T-cell (primary cell): ENCODE results near the gene INVS. TPM values are rescaled to one million over a fixed set of nuclear protein-coding genes. Genes with fewer than 3 reads are reported as not detected.
"Not testable (repeated sequence)": the region's sequence is repeated elsewhere in the genome, so short reads cannot be mapped to it uniquely, and the experiment has no call there.

Source experiments
- ATAC-seq, 4 experiments: fragments of 200-7000 bp in 3 of 4; fragments of 150-1000 bp in 1 of 4; cut with Tn5 transposase; replicated peaks in 1 of 4; 1 replicate in 3 of 4; 2 replicates in 1 of 4; pipeline ENCODE4 v1.10.0; 2021; ENCODE audit warnings: moderate library complexity in 3 of 4, mild to moderate bottlenecking in 2 of 4, moderate number of reproducible peaks in 1 of 4
- CTCF ChIA-PET, 2 donors: fragments of 300-600 bp; sonication (Branson Sonifier 250); formaldehyde crosslinking; loops; one replicate each; lab custom pipeline; 2022; ENCODE audit warnings: antibody characterized with exemption in 2 of 2; lab: Charles Lee
- POLR2A ChIA-PET, 2 donors: fragments of 300-600 bp; sonication (Branson Sonifier 250); formaldehyde crosslinking; loops; one replicate each; lab custom pipeline; 2022; ENCODE audit warnings: antibody characterized with exemption in 2 of 2; lab: Charles Lee
- DNase-seq, 35 experiments: peaks; one replicate each; pipeline versions ENCODE4 v3.0.0 to v3.0.0-alpha.2; 2013 to 2023
- H3K27ac ChIP-seq: one replicate; pipeline ENCODE4 v1.5.1; 2013; ENCODE audit warnings: low read length
- H3K27me3 ChIP-seq, 2 experiments: replicated peaks in 1 of 2; 1 replicate in 1 of 2; 2 replicates in 1 of 2; pipeline versions ENCODE4 v1.6.1 to v1.7.0; 2013; ENCODE audit warnings: low read length in 1 of 2, mixed read lengths in 1 of 2; ENCODE audit not compliant: control insufficient read depth in 2 of 2, insufficient read depth in 2 of 2; ENCODE audit errors: extremely low read depth in 1 of 2
- H3K36me3 ChIP-seq, 2 donors: 1 replicate in 1 of 2; 2 replicates in 1 of 2; pipeline versions ENCODE4 v1.6.1 to v1.7.0; 2013; ENCODE audit warnings: low read length in 1 of 2; ENCODE audit not compliant: control insufficient read depth in 2 of 2, insufficient read depth in 1 of 2; ENCODE audit errors: extremely low read depth in 1 of 2
- H3K4me1 ChIP-seq, 2 experiments: 1 replicate in 1 of 2; 2 replicates in 1 of 2; pipeline versions ENCODE4 v1.6.1 to v1.7.0; 2013; ENCODE audit warnings: low read length in 2 of 2, mixed read lengths in 1 of 2; ENCODE audit not compliant: insufficient read depth in 2 of 2, control insufficient read depth in 1 of 2; ENCODE audit errors: extremely low read depth in 1 of 2
- H3K4me3 ChIP-seq, 2 donors: 1 replicate in 1 of 2; 2 replicates in 1 of 2; pipeline versions ENCODE4 v1.5.1 to v1.7.0; 2013; ENCODE audit warnings: mild to moderate bottlenecking in 2 of 2, low read length in 1 of 2, moderate library complexity in 1 of 2; ENCODE audit not compliant: control insufficient read depth in 1 of 2; ENCODE audit errors: extremely low read depth in 1 of 2
- H3K9me3 ChIP-seq: 2 replicates; pipeline ENCODE4 v1.7.0; 2013
- H3K27ac Mint-ChIP-seq, 2 donors: one replicate each; pipeline ENCODE4 v1.8.0; 2020 to 2021; ENCODE audit warnings: mild to moderate bottlenecking in 2 of 2, mixed read lengths in 2 of 2
- H3K27me3 Mint-ChIP-seq, 2 donors: one replicate each; pipeline ENCODE4 v1.8.0; 2021 to 2022; ENCODE audit warnings: mixed read lengths in 2 of 2
- H3K36me3 Mint-ChIP-seq: one replicate; pipeline ENCODE4 v1.8.0; 2021; ENCODE audit warnings: mixed read lengths
- H3K4me1 Mint-ChIP-seq, 3 donors: one replicate each; pipeline ENCODE4 v1.8.0; 2020 to 2022; ENCODE audit warnings: mixed read lengths in 3 of 3, mild to moderate bottlenecking in 1 of 3
- H3K4me3 Mint-ChIP-seq, 3 donors: one replicate each; pipeline ENCODE4 v1.8.0; 2020 to 2022; ENCODE audit warnings: mild to moderate bottlenecking in 3 of 3, mixed read lengths in 3 of 3, moderate library complexity in 3 of 3
- H3K9me3 Mint-ChIP-seq, 3 donors: one replicate each; pipeline ENCODE4 v1.8.0; 2020 to 2022; ENCODE audit warnings: mixed read lengths in 3 of 3
- WGBS: methylation state at CpG from one replicate; pipeline ENCODE4 v1.1.5; 2013; ENCODE audit warnings: missing lambda C conversion rate; ENCODE audit not compliant: insufficient coverage; 5-methylcytosine and 5-hydroxymethylcytosine counted together
- total RNA-seq, 35 experiments: library from RNA in 6 of 35; stranded (reverse) in 6 of 35; fragments of 120-200 nt in 1 of 35; gene quantifications; one replicate each; pipeline versions ENCODE4 v1.2.1 to v1.2.4 and lab custom pipeline; 2013 to 2026

Gene INVS
- total RNA-seq, 5 donors from 2014 or later (not counting 1 experiment from before 2014, with no cell fraction given): 15.6 to 21.6 (median 19.0) TPM

DNA sequence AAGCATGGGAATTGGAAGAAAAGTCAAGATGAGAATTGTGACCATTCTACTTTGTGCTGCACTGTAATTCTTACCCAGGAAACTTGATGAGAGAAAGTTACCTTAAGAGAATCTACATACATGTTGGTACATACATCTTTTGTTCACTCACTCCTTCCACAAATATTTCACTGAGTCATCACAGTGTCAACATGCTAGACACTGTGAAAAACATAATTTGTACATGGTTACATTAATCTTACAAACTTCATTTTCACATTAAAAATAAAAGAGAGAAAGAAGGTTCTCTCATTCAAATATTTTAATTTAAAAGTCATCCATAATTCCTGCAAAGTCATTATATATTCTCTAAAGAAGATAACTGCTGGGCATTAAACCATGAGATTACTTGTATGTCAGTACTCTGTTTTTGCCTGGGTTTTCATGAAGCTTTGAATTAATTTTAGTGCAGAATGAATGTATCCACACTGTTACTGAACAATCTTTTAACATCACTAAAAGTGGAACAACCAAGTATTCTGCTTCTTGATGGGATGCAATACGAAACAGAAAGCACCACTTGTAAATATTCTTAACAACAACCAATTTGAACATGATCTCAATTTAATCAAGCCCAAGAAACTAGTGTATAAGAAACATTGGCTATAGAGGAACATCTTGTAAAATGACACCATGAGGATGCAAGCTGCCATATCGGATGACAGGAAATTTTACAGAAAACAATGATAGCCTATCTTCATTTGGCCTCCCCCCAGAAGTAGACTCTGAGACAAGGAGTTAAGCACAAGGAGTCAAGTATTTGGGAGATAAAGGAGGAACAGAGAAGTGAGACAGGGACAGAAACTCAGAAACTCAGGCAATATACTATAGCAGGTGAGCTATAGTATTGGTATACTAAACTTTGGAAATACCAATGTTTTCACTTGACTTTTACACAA, 28.7 kb upstream of the INVS start:
- H3K36me3 ChIP-seq: peaks cover 0 to 2% of the 10 kb centered on the region in 2 donors
- H3K4me3 ChIP-seq: no peak overlapping the region
- Mint-ChIP-seq H3K36me3 (peaks cover 21% of the 10 kb centered on the region), H3K27me3 (no peaks in the 10 kb centered on the region), H3K9me3 (no peaks in the 10 kb centered on the region), H3K27ac (no peak overlapping the region), H3K4me1 (peaks cover 36 to 48% (median 41%) of the 10 kb centered on the region in 3 donors), H3K4me3 (no peak overlapping the region)
- DNase-seq (no peak), ATAC-seq (no peak)
- no peak overlapping the region for H3K27ac ChIP-seq
- no peaks in the 10 kb centered on the region for H3K4me1 ChIP-seq
- no CpG with 5 or more reads among the region's 2 CpGs for WGBS
- POLR2A ChIA-PET: interaction anchor here in 1 of 2 donors (0.6 kb wide), 1 partner anchor 13 kb away, joined by 3 read pairs; no protein-coding TSS in a partner anchor
- no peaks in the 10 kb centered on the region for H3K9me3 ChIP-seq
- no peaks in the 10 kb centered on the region for H3K27me3 ChIP-seq
- CTCF ChIA-PET: interaction anchor here in 1 of 2 donors (0.7 kb wide), 1 partner anchor 920 kb away, joined by 3 read pairs; no protein-coding TSS in a partner anchor

DNA sequence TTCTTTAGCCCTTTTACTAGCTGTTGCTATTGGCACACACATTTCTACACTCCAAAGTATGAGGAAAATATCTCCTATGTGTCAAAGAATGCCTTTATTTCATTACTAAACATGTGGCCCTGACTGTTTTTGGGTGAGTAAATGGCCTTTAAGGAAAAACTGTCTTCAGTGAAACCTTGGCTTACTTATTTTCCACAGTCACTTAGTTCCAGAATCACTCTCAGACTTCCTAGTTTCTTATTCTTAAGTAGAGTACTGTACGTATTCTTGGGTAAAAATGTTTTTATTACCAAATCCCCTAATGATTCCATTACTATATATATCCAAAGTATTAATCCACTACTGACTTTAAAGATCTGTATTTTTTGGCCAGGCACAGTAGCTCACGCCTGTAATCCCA, 27.8 kb upstream of the INVS start:
- Mint-ChIP-seq H3K4me1 (peaks cover 37 to 44% (median 41%) of the 10 kb centered on the region in 3 donors), H3K27ac (no peak overlapping the region), H3K36me3 (peaks cover 26% of the 10 kb centered on the region), H3K9me3 (no peaks in the 10 kb centered on the region), H3K27me3 (no peaks in the 10 kb centered on the region), H3K4me3 (no peak overlapping the region)
- ChIA-PET CTCF (no interaction called here), POLR2A (interaction anchor here in 1 of 2 donors (0.6 kb wide), 1 partner anchor 14 kb away, joined by 3 read pairs; no protein-coding TSS in a partner anchor)
- Histone ChIP-seq H3K4me3 (no peak overlapping the region), H3K27ac (no peak overlapping the region), H3K9me3 (no peaks in the 10 kb centered on the region), H3K4me1 (no peaks in the 10 kb centered on the region), H3K36me3 (peaks cover 0 to 2% of the 10 kb centered on the region in 2 donors), H3K27me3 (no peaks in the 10 kb centered on the region)
- ATAC-seq (no peak), DNase-seq (no peak)
- no CpG with 5 or more reads among the region's 2 CpGs for WGBS

DNA sequence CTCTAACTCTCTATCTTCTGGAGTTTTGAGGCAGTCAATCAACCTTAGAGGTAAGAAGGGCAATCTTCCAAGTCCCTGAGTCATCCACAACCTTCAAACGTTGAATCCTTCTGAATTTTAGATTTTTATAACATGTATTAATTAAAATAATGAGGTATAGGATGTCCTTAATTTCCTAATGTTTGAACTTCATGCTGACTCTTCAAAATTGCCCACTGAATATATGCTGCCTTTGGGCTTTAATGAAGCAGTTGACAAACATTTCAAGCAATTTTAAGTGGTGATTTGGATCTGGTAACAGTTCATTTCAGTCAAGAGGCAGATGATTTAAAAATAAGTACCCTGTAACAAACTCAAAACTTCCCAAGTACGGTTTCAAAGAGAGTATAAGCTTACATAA, 26.2 kb upstream of the INVS start:
- no peak overlapping the region for H3K4me3 Mint-ChIP-seq
- H3K27ac Mint-ChIP-seq: no peak overlapping the region
- Histone ChIP-seq H3K27me3 (no peaks in the 10 kb centered on the region), H3K4me1 (no peaks in the 10 kb centered on the region), H3K9me3 (no peaks in the 10 kb centered on the region), H3K36me3 (peaks cover 0 to 2% of the 10 kb centered on the region in 2 donors), H3K4me3 (no peak overlapping the region), H3K27ac (no peak overlapping the region)
- peaks cover 26% of the 10 kb centered on the region for H3K36me3 Mint-ChIP-seq
- no peaks in the 10 kb centered on the region for H3K27me3 Mint-ChIP-seq
- CTCF ChIA-PET: interaction anchor here in 1 of 2 donors (0.7 to 0.8 kb wide), 2 partner anchors 8 to 10 kb away, joined by 4 read pairs; no protein-coding TSS in a partner anchor
- DNase-seq (no peak), ATAC-seq (no peak)
- no peaks in the 10 kb centered on the region for H3K9me3 Mint-ChIP-seq
- H3K4me1 Mint-ChIP-seq: peaks cover 35 to 45% (median 43%) of the 10 kb centered on the region in 3 donors
- no CpG with 5 or more reads among the region's 2 CpGs for WGBS
- POLR2A ChIA-PET: no interaction called here

DNA sequence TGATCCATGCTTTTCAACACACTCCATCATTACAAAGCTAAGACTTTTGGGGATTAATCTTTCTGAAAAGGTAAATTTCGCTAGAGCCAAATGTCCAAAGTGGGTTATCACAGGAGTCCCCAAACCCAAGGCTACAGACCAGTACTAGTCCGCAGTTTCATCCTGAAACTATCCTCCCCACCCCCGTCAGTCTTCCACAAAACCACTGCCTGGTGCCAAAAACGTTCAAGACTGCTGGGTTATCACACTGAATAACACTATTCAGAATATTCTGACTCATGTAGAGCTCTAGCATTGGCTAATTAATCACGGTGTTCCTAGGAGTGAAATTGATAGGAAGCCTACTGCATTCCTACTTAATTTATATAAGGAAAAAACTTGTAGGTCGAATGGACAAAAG, 24.9 kb upstream of the INVS start:
- no peak for DNase-seq
- no peak overlapping the region for H3K27ac Mint-ChIP-seq
- no peaks in the 10 kb centered on the region for H3K9me3 Mint-ChIP-seq
- H3K27ac ChIP-seq: no peak overlapping the region
- H3K4me1 Mint-ChIP-seq: peaks cover 43 to 52% (median 51%) of the 10 kb centered on the region in 3 donors
- H3K27me3 ChIP-seq: no peaks in the 10 kb centered on the region
- H3K27me3 Mint-ChIP-seq: no peaks in the 10 kb centered on the region
- H3K4me3 Mint-ChIP-seq: no peak overlapping the region
- peaks cover 33% of the 10 kb centered on the region for H3K36me3 Mint-ChIP-seq
- no peak for ATAC-seq
- no peak overlapping the region for H3K4me3 ChIP-seq
- H3K4me1 ChIP-seq: no peaks in the 10 kb centered on the region
- H3K9me3 ChIP-seq: no peaks in the 10 kb centered on the region
- CTCF ChIA-PET: no interaction called here
- peaks cover 0 to 2% of the 10 kb centered on the region in 2 donors for H3K36me3 ChIP-seq
- WGBS: 82% methylated on average over 4 of the region's 6 CpGs
- POLR2A ChIA-PET: no interaction called here

DNA sequence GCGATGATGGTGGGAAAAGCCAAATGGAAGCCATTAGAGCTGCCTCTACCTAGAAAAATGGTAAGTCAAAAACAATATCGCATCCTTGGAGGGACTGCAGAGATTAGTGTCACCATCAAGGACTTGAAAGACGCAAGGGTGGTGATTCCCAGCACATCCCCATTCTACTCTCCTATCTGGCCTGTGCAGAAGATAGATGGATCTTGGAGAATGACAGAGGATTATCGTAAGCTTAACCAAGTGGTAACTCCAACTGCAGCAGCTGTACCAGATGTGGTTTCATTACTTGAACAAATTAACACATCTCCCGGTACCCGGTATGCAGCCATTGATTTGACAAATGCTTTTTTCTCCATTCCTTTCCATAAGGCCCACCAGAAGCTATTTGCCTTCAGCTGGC, 24.1 kb upstream of the INVS start:
- Mint-ChIP-seq H3K4me3 (no peak overlapping the region), H3K9me3 (no peaks in the 10 kb centered on the region)

DNA sequence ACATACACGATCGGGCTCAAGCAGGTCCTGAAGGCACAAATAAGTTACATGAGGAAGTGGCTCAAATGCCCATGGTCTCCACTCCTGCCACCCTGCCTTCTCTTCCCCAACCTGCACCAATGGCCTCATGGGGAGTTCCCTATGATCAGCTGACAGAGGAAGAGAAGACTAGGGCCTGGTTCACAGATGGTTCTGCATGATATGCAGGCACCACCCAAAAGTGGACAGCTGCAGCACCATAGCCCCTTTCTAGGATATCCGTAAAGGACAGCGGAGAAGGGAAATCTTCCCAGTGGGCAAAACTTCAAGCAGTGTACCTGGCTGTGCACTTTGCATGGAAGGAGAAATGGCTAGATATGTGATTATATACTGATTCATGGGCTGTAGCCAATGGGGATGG, 22.8 kb upstream of the INVS start:
- H3K27me3 ChIP-seq, H3K9me3 ChIP-seq, H3K27ac Mint-ChIP-seq, CTCF ChIA-PET, ATAC-seq, H3K36me3 ChIP-seq, DNase-seq, H3K4me3 Mint-ChIP-seq, H3K27ac ChIP-seq, H3K4me1 ChIP-seq, H3K27me3 Mint-ChIP-seq, H3K4me3 ChIP-seq, H3K9me3 Mint-ChIP-seq: not testable (repeated sequence)
- peaks cover 43 to 54% (median 50%) of the 10 kb centered on the region in 3 donors for H3K4me1 Mint-ChIP-seq
- H3K36me3 Mint-ChIP-seq: peaks cover 32% of the 10 kb centered on the region
- POLR2A ChIA-PET: interaction anchor here in 1 of 2 donors (0.6 kb wide), 1 partner anchor 13 kb away, joined by 6 read pairs; no protein-coding TSS in a partner anchor
- WGBS: 100% methylated on average over 3 of the region's 4 CpGs

More for the DNA sequence above, 24.1 kb upstream of the INVS start:
- Mint-ChIP-seq H3K27ac (no peak overlapping the region), H3K27me3 (no peaks in the 10 kb centered on the region), H3K36me3 (peaks cover 35% of the 10 kb centered on the region), H3K4me1 (peaks cover 42 to 52% (median 51%) of the 10 kb centered on the region in 3 donors)
- H3K4me3 ChIP-seq: no peak overlapping the region
- DNase-seq (no peak), ATAC-seq (no peak)
- no peaks in the 10 kb centered on the region for H3K4me1 ChIP-seq
- POLR2A ChIA-PET: no interaction called here
- no peak overlapping the region for H3K27ac ChIP-seq
- 94% methylated on average over 2 of the region's 6 CpGs for WGBS
- CTCF ChIA-PET: no interaction called here
- H3K27me3 ChIP-seq: no peaks in the 10 kb centered on the region
- peaks cover 0 to 2% of the 10 kb centered on the region in 2 donors for H3K36me3 ChIP-seq
- H3K9me3 ChIP-seq: no peaks in the 10 kb centered on the region
